NCI-H446 (cell line): ENCODE results near the gene THSD1.
"Not testable (repeated sequence)": the region's sequence is repeated elsewhere in the genome, so short reads cannot be mapped to it uniquely, and the experiment has no call there.

Experiments
- DNase-seq, 2 experiments: peaks; one replicate each; lab custom pipeline; 2025; lab: John Stamatoyannopoulos, UW

THSD1 gene

DNA sequence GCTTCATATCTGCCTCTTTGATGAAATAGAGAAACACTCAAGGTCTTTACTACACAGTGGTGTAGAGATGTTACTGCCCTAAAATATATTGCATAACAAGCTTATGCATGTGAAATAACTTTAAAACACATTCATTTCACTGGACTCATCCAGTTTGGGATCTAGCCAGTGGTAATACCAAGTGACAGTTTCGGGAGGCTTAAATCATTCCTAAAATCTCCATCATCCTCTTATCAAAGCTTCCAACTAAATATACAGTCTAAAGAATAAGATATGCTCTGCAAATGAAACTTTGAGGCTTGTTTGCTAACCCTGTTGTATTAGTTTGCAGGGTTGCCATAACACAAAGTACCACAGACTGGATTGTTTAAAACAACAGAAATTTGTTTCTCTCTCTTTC is 52.8 kb downstream of the THSD1 start:
- no peak for DNase-seq

DNA sequence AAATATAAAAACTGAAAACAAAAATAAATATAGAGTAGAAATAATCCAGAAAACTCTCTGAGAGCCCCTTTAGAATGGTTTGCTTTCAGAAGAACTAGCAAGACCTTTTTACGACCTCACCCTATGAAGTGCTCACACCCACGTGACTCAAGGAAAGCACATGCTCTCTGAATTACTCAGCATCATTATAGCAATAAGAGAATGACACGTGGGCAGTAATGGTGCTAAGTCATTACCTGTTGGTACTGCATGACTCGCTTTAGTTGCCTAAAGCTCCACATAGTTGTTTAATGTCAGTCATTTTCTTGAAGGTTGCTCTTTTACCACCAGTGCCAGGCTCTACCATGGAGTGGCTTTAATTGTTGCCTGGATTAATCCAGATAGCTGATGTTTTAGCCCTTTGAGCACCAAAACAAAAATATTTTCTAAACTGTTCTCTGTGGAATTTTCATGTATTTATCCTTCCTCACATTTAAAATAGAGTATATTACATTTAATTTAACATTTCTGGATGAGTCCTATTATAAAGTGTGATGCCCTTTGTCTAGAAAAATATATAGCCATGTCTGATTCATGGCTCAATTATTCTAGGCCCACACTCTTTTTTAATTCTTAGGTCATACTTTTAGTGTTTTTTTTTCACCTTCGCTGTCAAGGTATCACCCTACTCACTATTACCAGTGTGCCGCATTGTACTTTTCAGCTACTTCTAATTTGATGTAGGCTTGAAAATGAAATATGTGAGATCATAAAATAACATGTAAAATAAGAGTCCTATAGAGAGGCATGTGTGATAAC is 56.8 kb downstream of the THSD1 start:
- no peak for DNase-seq

- no peak for DNase-seq
Observed at GRCh38 chr13:52348071-52348470, 57.9 kb downstream of the THSD1 start.

GRCh38 chr13:52345631-52346251 is 60.2 kb downstream of the THSD1 start:
- no peak for DNase-seq

GRCh38 chr13:52345048-52345447 is 60.9 kb downstream of the THSD1 start:
- DNase-seq, result no peak

DNA sequence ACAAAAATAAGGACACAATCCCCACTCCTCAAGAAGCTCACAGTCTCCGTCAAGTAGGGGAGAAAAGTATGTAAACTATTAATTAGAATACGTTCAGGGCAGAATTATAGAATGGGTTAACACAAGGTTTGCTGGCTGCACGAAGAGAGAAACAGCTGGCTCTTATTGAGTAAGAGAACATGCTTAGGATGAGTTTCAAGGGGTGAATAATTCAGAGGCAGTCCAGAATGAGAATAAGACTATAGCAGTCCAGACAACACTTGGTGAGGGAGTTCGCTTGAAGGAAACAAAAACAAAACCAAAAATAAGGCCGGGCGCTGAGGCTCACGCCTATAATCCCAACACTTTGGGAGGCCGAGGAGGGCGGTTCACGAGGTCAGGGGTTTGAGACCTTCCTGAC is 61.9 kb downstream of the THSD1 start:
- no peak for DNase-seq

DNA sequence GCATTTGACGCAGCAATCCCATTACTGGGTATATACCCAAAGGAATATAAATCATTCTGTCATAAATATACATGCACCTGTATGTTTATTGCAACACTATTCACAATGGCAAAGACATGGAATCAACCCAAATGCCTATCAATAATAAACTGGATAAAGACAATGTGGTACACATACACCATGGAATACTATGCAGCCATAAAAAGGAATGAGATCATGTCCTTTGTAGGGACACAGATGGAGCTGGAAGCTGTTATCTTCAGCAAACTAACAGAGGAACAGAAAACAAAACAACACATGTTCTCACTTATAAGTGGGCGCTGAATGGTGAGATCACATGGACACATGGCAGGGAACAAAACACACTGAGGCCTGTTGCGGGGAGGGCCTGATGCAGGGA is 63.8 kb downstream of the THSD1 start:
- not testable (repeated sequence) for DNase-seq

- not testable (repeated sequence) for DNase-seq
Observed at GRCh38 chr13:52337828-52338455, 68.0 kb downstream of the THSD1 start.

DNA sequence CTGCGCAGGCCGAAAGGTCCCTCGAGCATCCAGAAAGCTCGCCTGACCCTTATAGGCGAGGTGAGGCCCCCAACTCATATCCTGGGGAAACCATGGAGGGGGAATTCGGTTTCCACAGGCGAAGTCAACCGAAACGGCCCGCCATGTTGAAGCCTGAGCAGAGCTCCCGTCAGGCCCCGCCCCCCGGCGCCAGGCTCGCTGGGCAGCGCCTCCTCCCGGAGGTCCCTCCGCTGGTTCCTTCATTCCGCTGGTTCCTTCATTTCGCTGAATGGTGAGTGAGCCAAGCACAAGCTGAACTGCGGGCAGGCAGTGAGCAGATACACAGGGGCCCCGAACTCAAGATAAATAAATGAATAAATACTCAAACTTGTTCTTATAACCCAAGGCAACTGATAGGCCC is 71.9 kb downstream of the THSD1 start:
- DNase-seq, result not testable (repeated sequence)

DNA sequence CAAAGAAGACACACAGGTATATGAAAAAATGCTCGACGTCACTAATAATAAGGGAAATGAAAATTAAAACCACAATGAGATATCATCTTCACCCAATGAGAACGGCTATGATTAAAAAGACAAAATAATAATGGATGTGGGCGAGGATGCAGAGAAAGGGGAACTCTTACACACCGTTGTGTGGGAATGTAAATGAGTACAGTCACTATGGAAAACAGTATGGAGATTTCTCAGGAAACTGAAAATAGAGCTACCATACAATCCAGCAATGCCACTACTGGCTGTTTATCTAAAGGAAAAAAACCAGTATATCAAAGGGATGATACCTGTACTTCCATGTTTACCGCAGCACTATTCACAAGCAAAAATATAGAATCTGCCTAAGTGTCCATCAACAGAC is 74.1 kb downstream of the THSD1 start:
- DNase-seq, result not testable (repeated sequence)
